Retinal pigment epithelial cell (primary cell): ENCODE measurements around the gene TSHZ3.

Experiments used
- DNase-seq: peaks from one replicate; pipeline ENCODE4 v3.0.0-alpha.2; 2010; ENCODE audit warnings: low read depth
- H3K4me3 ChIP-seq: 2 replicates; pipeline ENCODE4 v1.5.1; 2011; ENCODE audit warnings: mild to moderate bottlenecking, low read length, control low read depth, moderate library complexity
- TF ChIP-seq, protein P1 (sequence below): conservative IDR thresholded peaks from 2 replicates; pipeline ENCODE4 v1.5.1; 2011; ENCODE audit warnings: low read depth, low read length, control low read depth, inconsistent platforms

The TSHZ3 gene

DNA sequence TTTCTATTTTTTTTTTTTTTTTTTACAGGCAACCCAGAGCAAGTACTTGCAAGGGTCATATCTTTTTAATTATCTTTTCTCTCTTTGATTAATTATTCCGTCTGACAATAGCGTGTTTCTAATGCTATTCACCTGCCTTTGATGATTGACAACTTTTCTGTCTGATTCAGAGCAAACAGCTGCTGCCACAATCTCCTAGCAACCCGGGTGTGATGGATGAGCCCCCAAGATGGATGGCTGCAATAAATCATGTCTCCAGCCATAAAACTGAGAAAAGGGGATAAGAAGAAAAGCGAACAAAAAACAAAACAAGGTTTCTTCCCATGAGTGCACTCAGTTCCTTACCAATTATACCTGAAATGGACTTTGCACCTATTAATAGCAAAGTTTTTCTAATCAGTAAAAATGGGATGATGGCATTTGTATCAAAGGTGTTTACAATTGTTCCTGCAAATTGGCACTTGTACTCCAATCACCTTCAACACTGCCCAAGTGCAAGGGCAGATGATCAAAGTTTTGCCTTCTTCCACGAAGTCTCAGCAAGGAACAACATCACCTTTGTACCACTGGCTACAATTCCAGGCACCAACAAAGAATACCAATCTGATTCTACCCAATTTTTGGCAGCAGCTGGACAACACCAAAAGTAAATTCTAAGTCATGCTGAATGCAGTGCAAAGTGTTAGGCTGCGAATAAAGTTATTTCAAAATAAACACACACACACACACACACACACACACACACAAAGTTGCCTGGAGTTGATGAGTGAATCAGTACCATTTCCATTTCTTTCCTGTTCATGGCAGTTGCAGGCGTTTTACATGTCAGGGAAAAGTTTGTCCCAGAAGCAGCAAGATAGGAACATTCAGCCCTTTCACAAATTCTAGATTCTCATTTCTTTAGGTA lies 12.0 kb downstream of the TSHZ3 start:
- DNase-seq = no peak
- H3K4me3 ChIP-seq = no peak overlapping the region
- TF ChIP-seq, protein P1, sequence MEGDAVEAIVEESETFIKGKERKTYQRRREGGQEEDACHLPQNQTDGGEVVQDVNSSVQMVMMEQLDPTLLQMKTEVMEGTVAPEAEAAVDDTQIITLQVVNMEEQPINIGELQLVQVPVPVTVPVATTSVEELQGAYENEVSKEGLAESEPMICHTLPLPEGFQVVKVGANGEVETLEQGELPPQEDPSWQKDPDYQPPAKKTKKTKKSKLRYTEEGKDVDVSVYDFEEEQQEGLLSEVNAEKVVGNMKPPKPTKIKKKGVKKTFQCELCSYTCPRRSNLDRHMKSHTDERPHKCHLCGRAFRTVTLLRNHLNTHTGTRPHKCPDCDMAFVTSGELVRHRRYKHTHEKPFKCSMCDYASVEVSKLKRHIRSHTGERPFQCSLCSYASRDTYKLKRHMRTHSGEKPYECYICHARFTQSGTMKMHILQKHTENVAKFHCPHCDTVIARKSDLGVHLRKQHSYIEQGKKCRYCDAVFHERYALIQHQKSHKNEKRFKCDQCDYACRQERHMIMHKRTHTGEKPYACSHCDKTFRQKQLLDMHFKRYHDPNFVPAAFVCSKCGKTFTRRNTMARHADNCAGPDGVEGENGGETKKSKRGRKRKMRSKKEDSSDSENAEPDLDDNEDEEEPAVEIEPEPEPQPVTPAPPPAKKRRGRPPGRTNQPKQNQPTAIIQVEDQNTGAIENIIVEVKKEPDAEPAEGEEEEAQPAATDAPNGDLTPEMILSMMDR = no peak

- DNase-seq = no peak
- TF ChIP-seq, protein P1 = no peak
- no peak overlapping the region for H3K4me3 ChIP-seq
These were observed 13.5 kb downstream of the TSHZ3 start for GRCh38 chr19:31335716-31336115.

- no peak overlapping the region for H3K4me3 ChIP-seq
- TF ChIP-seq, protein P1 = no peak
- no peak for DNase-seq
These were observed 14.2 kb downstream of the TSHZ3 start for GRCh38 chr19:31334849-31335624.

GRCh38 chr19:31334101-31334848 lies 15.0 kb downstream of the TSHZ3 start:
- no peak overlapping the region for H3K4me3 ChIP-seq
- TF ChIP-seq, protein P1 = no peak
- no peak for DNase-seq

DNA sequence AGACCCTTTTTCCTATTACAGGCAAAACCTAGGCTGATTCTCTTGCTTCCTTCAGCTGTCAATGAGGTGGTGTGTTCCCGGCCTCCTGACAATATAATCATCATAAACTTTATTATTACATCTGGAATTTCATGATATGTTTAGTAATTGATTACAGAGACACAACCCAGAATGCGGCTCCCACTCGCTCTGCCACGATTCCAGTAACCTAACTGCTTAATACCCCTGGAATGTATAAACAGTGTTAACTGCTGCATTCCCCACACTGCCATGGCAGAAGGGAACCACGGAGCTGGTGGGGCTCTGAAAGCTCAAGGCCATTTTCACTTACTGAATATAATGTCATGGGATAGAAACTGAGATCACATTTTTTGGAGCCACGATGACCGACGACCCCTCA lies 17.1 kb downstream of the TSHZ3 start:
- no peak for DNase-seq
- H3K4me3 ChIP-seq = no peak overlapping the region
- TF ChIP-seq, protein P1 = no peak

GRCh38 chr19:31331536-31331935 lies 17.7 kb downstream of the TSHZ3 start:
- DNase-seq = no peak
- TF ChIP-seq, protein P1 = no peak
- no peak overlapping the region for H3K4me3 ChIP-seq
